SK-N-SH treated with all-trans-retinoic acid at 6 μM for 48 hours (cell line): Measurements from ENCODE around the gene EXTL1.

ENCODE experiments used
- ATAC-seq: fragments of 200-7000 bp; cut with Tn5 transposase; 3 replicates; pipeline ENCODE4 v1.9.1; 2020; ENCODE audit warnings: mild to moderate bottlenecking, moderate library complexity
- ARNTL ChIP-seq: fragments of 450-650 bp; formaldehyde crosslinking; IDR thresholded peaks from 2 replicates; pipeline ENCODE4 v1.5.0; 2020; ENCODE audit warnings: low read depth, mild to moderate bottlenecking, moderate library complexity, borderline replicate concordance
- BACH2 ChIP-seq: fragments of 250-450 bp; sonication (Bioruptor Pico); IDR thresholded peaks from 2 replicates; pipeline ENCODE4 v1.9.0; 2021; ENCODE audit warnings: mild to moderate bottlenecking, borderline replicate concordance
- CSRNP3 ChIP-seq: fragments of 250-450 bp; sonication (Bioruptor Pico); IDR thresholded peaks from 2 replicates; pipeline ENCODE4 v1.5.1; 2021; ENCODE audit warnings: mild to moderate bottlenecking, moderate library complexity
- ISL1 ChIP-seq: fragments of 250-450 bp; sonication (Bioruptor Pico); IDR thresholded peaks from 2 replicates; pipeline ENCODE4 v2.1.2; 2022; ENCODE audit warnings: mild to moderate bottlenecking, moderate library complexity
- OSR1 ChIP-seq: fragments of 250-450 bp; sonication (Bioruptor Pico); IDR thresholded peaks from 2 replicates; pipeline ENCODE4 v1.8.0; 2022; ENCODE audit warnings: moderate library complexity, mild to moderate bottlenecking, inconsistent platforms
- PATZ1 ChIP-seq: fragments of 250-450 bp; sonication (Bioruptor Pico); IDR thresholded peaks from 2 replicates; pipeline ENCODE4 v1.8.0; 2020; ENCODE audit warnings: mild to moderate bottlenecking, moderate library complexity, borderline replicate concordance
- PPARA ChIP-seq: fragments of 250-450 bp; sonication (Bioruptor Pico); IDR thresholded peaks from 2 replicates; pipeline ENCODE4 v1.5.0; 2020; ENCODE audit warnings: mild to moderate bottlenecking, borderline replicate concordance
- RARB ChIP-seq: fragments of 250-450 bp; sonication (Bioruptor Pico); IDR thresholded peaks from 2 replicates; pipeline ENCODE4 v1.8.0; 2021; ENCODE audit warnings: mild to moderate bottlenecking, moderate library complexity
- SNAI2 ChIP-seq: fragments of 250-450 bp; sonication (Bioruptor Pico); IDR thresholded peaks from 2 replicates; pipeline ENCODE4 v1.5.0; 2020; ENCODE audit warnings: mild to moderate bottlenecking, moderate library complexity
- TCF4 ChIP-seq: fragments of 250-450 bp; sonication (Bioruptor Pico); IDR thresholded peaks from 2 replicates; pipeline ENCODE4 v1.8.0; 2021; ENCODE audit warnings: mild to moderate bottlenecking, moderate library complexity, borderline replicate concordance
- TOX ChIP-seq: fragments of 250-450 bp; sonication (Bioruptor Pico); IDR thresholded peaks from 2 replicates; pipeline ENCODE4 v1.8.0; 2021; ENCODE audit warnings: mild to moderate bottlenecking, moderate library complexity, borderline replicate concordance
- ZC3H10 ChIP-seq: fragments of 250-450 bp; sonication (Bioruptor Pico); IDR thresholded peaks from 2 replicates; pipeline ENCODE4 v1.5.1; 2021; ENCODE audit warnings: mild to moderate bottlenecking, moderate library complexity
- ZFP3 ChIP-seq: fragments of 250-450 bp; sonication (Bioruptor Pico); IDR thresholded peaks from 2 replicates; pipeline ENCODE4 v1.5.0; 2020; ENCODE audit warnings: mild to moderate bottlenecking, moderate library complexity
- ZFP30 ChIP-seq: fragments of 450-650 bp; formaldehyde crosslinking; IDR thresholded peaks from 2 replicates; pipeline ENCODE4 v1.5.0; 2022; ENCODE audit warnings: mild to moderate bottlenecking, moderate library complexity
- ZNF70 ChIP-seq: fragments of 450-650 bp; formaldehyde crosslinking; IDR thresholded peaks from 2 replicates; pipeline ENCODE4 v1.5.0; 2020; ENCODE audit warnings: mild to moderate bottlenecking, moderate library complexity
- ZNF8 ChIP-seq: fragments of 450-650 bp; formaldehyde crosslinking; IDR thresholded peaks from 2 replicates; pipeline ENCODE4 v1.5.0; 2020; ENCODE audit warnings: mild to moderate bottlenecking, moderate library complexity
- TF ChIP-seq, protein P1 (sequence below): fragments of 250-450 bp; sonication (Bioruptor Pico); IDR thresholded peaks from 2 replicates; pipeline ENCODE4 v1.5.0; 2020; ENCODE audit warnings: mild to moderate bottlenecking, moderate library complexity
- TF ChIP-seq, protein P2 (sequence below): fragments of 250-450 bp; sonication (Bioruptor Pico); IDR thresholded peaks from 2 replicates; pipeline ENCODE4 v1.5.1; 2020; ENCODE audit warnings: low read depth, mild to moderate bottlenecking, moderate library complexity

EXTL1 gene

DNA sequence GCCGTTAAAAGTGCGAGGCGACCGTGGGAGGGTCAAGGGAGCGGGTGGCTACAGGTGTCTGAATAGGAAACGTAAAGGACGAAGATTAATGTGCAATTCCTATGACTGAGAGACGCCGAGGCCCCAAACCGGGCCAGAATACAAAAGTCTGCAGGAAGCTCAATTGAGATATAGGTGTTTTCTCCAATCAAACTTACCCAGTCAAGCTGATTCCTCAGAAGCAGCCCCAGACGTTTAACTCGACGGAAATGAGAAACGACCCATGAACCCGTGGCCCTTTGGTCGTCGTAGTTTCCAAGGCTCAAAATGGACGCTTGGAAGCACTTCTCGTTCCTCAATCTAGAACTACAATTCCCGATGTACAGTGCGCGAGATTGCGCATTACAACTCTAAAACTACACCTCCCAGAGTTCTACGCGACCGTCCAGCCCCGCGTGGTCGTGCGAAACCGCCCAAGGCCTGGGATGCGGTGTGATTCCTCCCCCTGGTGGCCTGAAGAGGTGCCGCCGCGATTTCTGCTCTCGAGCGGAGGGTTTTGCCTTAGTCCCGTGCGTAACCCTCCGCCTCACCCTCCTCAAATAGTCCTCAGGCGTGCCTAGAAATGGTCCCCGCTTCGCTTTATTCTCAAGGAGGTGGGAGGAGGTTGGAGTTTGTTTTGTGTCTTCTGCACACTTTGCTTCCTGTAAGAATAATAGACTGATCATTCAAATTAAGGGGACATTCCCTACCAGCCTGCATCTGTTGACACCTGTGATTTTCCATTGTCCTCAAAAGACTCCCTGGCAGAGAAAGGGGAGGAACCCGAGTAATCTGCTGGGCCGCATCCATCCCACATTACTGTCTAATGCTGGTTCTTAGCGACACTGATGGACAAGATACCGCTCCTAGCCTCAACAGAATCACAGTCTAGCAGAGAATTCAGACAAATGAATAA, 23.5 kb upstream of the EXTL1 start, which contains the start of gene PAFAH2:
Gene PAFAH2, minus strand, starts transcription at position 236 of the 934 bp plus-strand sequence. CDS start 7,247 bp downstream, outside the sequence.
- peak; percentile 99 for ATAC-seq
- TF ChIP-seq PPARA (CRISPR knock-in tag) (no peak), ARNTL (no peak), TCF4 (CRISPR knock-in tag) (peak; percentile 48; the same call in 1 of the 2 replicates), BACH2 (CRISPR knock-in tag) (0 out of 2 replicates have a peak, but pooled peaks have one; percentile 18), OSR1 (CRISPR knock-in tag) (no peak), SNAI2 (CRISPR knock-in tag) (0 out of 2 replicates have a peak, but pooled peaks have one; percentile 40), TOX (no peak), ZFP3 (CRISPR knock-in tag) (peak; percentile 81), PATZ1 (CRISPR knock-in tag) (peak; percentile 43; the same call in 1 of the 2 replicates), ZNF8 (CRISPR knock-in tag) (no peak; the same call in 1 of the 2 replicates), RARB (CRISPR knock-in tag) (0 out of 2 replicates have a peak, but pooled peaks have one; percentile 55), ZC3H10 (no peak)
- TF ChIP-seq, protein P1, sequence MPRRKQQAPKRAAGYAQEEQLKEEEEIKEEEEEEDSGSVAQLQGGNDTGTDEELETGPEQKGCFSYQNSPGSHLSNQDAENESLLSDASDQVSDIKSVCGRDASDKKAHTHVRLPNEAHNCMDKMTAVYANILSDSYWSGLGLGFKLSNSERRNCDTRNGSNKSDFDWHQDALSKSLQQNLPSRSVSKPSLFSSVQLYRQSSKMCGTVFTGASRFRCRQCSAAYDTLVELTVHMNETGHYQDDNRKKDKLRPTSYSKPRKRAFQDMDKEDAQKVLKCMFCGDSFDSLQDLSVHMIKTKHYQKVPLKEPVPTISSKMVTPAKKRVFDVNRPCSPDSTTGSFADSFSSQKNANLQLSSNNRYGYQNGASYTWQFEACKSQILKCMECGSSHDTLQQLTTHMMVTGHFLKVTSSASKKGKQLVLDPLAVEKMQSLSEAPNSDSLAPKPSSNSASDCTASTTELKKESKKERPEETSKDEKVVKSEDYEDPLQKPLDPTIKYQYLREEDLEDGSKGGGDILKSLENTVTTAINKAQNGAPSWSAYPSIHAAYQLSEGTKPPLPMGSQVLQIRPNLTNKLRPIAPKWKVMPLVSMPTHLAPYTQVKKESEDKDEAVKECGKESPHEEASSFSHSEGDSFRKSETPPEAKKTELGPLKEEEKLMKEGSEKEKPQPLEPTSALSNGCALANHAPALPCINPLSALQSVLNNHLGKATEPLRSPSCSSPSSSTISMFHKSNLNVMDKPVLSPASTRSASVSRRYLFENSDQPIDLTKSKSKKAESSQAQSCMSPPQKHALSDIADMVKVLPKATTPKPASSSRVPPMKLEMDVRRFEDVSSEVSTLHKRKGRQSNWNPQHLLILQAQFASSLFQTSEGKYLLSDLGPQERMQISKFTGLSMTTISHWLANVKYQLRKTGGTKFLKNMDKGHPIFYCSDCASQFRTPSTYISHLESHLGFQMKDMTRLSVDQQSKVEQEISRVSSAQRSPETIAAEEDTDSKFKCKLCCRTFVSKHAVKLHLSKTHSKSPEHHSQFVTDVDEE (CRISPR knock-in tag): peak; percentile 88
- TF ChIP-seq, protein P2, sequence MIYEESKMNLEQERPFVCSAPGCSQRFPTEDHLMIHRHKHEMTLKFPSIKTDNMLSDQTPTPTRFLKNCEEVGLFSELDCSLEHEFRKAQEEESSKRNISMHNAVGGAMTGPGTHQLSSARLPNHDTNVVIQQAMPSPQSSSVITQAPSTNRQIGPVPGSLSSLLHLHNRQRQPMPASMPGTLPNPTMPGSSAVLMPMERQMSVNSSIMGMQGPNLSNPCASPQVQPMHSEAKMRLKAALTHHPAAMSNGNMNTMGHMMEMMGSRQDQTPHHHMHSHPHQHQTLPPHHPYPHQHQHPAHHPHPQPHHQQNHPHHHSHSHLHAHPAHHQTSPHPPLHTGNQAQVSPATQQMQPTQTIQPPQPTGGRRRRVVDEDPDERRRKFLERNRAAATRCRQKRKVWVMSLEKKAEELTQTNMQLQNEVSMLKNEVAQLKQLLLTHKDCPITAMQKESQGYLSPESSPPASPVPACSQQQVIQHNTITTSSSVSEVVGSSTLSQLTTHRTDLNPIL (CRISPR knock-in tag): no peak

DNA sequence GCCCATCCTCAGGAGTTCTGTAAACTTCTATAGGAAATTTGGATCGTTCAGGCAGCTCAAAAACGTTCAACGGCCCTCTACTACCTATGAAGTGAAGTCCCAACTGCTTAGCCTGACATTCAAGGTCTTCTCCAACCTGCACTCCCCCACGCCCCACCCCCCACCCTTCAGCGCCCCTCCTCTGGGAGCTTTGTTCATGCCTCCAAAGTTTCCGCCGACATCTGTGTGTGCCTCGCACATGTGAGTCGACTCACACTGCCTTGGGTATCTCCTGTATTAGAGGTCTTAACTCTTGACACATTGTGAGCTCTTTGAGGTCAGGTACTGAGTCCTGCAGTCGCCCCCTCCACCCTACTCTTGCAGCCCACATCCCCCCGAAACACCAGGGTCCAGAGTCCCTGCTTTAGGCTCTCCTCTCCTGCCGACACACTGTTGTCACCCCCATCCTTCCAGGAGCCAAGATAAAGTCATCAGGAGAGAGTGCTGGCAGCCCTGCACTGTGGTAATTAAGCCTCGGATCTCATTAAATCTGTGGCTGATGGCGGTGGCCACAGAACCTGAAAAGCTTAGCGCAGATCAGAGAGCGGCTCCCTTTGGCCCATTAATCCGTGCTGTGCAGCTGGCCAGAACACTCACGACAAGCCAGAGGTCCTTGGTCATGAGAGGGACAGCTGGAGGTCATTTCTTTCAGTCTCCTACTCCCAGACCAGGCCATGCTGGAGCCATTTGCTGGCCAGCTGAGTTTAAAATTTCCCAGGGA, 22.4 kb upstream of the EXTL1 start:
- ATAC-seq: no peak

More for the DNA sequence above, 22.4 kb upstream of the EXTL1 start:
- TF ChIP-seq, protein P2 (CRISPR knock-in tag): no peak
- TF ChIP-seq BACH2 (CRISPR knock-in tag): no peak
- no peak for TF ChIP-seq TOX
- TF ChIP-seq, protein P1 (CRISPR knock-in tag): no peak
- no peak for TF ChIP-seq ZFP30 (CRISPR knock-in tag)
- TF ChIP-seq ZFP3 (CRISPR knock-in tag): no peak
- no peak for TF ChIP-seq OSR1 (CRISPR knock-in tag)
- TF ChIP-seq ZNF8 (CRISPR knock-in tag): no peak
- no peak for TF ChIP-seq ISL1
- no peak for TF ChIP-seq CSRNP3 (CRISPR knock-in tag)
- no peak for TF ChIP-seq ZC3H10
- TF ChIP-seq ZNF70: no peak
